PC-9 (cell line): Measurements from ENCODE around the gene ZNF19. TPM values are rescaled to one million over a fixed set of nuclear protein-coding genes. Genes with fewer than 3 reads are reported as not detected.

Experiments used
- BruUV-seq: library from RNA; stranded (reverse); fragments of 400-500 nt; replicated peaks from 2 replicates; lab custom pipeline; 2021; lab: Mats Ljungman, UMichigan
- CTCF ChIA-PET: fragments of 300-600 bp; sonication (Branson Sonifier 250); formaldehyde crosslinking; loops from one replicate; lab custom pipeline; 2022; ENCODE audit warnings: antibody characterized with exemption; lab: Charles Lee
- POLR2A ChIA-PET: fragments of 300-600 bp; sonication (Branson Sonifier 250); formaldehyde crosslinking; loops from one replicate; lab custom pipeline; 2022; ENCODE audit warnings: antibody characterized with exemption; ENCODE audit not compliant: unreplicated experiment; lab: Charles Lee
- DNase-seq, 2 experiments: peaks; one replicate each; pipeline versions ENCODE4 v3.0.0 to v3.0.0-alpha.2; 2015 to 2022; ENCODE audit warnings: mixed read lengths in 1 of 2
- H2AFZ ChIP-seq: fragments of 200-600 bp; sonication (generic); 2 replicates; pipeline ENCODE4 v1.8.1; 2017; ENCODE audit warnings: antibody characterized with exemption
- H3F3A ChIP-seq: fragments of 200-600 bp; sonication (generic); 2 replicates; pipeline ENCODE4 v1.8.1; 2017; ENCODE audit warnings: antibody characterized with exemption, mild to moderate bottlenecking, low read depth; ENCODE audit not compliant: insufficient read depth
- H3K27ac ChIP-seq: fragments of 200-600 bp; sonication (generic); 2 replicates; pipeline ENCODE4 v1.6.1; 2016; ENCODE audit warnings: mixed run types
- H3K27me3 ChIP-seq: fragments of 200-600 bp; sonication (generic); 2 replicates; pipeline ENCODE4 v1.6.1; 2016; ENCODE audit warnings: low read depth, mixed run types; ENCODE audit not compliant: insufficient read depth
- H3K36me3 ChIP-seq: fragments of 200-600 bp; sonication (generic); 2 replicates; pipeline ENCODE4 v1.6.1; 2016; ENCODE audit warnings: low read depth, mixed run types
- H3K4me1 ChIP-seq: fragments of 200-600 bp; sonication (generic); replicated peaks from 2 replicates; pipeline ENCODE4 v1.6.1; 2016; ENCODE audit warnings: mixed run types; ENCODE audit not compliant: insufficient read depth
- H3K4me2 ChIP-seq: fragments of 200-600 bp; sonication (generic); 2 replicates; pipeline ENCODE4 v1.6.1; 2017; ENCODE audit warnings: mixed run types
- H3K4me3 ChIP-seq: fragments of 200-600 bp; sonication (generic); 2 replicates; pipeline ENCODE4 v1.6.1; 2016; ENCODE audit warnings: mixed run types
- H3K79me2 ChIP-seq: fragments of 200-600 bp; sonication (generic); 2 replicates; pipeline ENCODE4 v1.6.1; 2017; ENCODE audit warnings: low read depth, mixed run types
- H3K9me2 ChIP-seq: fragments of 200-600 bp; sonication (generic); 2 replicates; pipeline ENCODE4 v1.8.1; 2017; ENCODE audit warnings: mild to moderate bottlenecking; ENCODE audit not compliant: insufficient read depth
- H3K9me3 ChIP-seq: fragments of 200-600 bp; sonication (generic); 2 replicates; pipeline ENCODE4 v1.8.1; 2016; ENCODE audit warnings: low read depth; ENCODE audit not compliant: insufficient read depth
- H4K20me1 ChIP-seq: fragments of 200-600 bp; sonication (generic); 2 replicates; pipeline ENCODE4 v1.8.1; 2017; ENCODE audit not compliant: insufficient read depth
- EZH2 ChIP-seq: fragments of 200-600 bp; sonication (generic); IDR thresholded peaks from 2 replicates; pipeline ENCODE4 v1.8.0; 2017; ENCODE audit warnings: antibody characterized with exemption, low read depth
- intact Hi-C: fragments of 100-400 bp; cut with micrococcal nuclease; formaldehyde crosslinking; loops from one replicate; pipeline ENCODE4 v1.10.0; 2022; ENCODE audit not compliant: unreplicated experiment
- total RNA-seq: library from RNA; stranded (reverse); gene quantifications from 2 replicates; pipeline ENCODE4 v1.2.3, GENCODE V29; 2021
- TF ChIP-seq, protein P1 (sequence below): fragments of 200-600 bp; sonication (generic); conservative IDR thresholded peaks from 2 replicates; pipeline ENCODE4 v1.6.1; 2017; ENCODE audit warnings: mixed run types, antibody characterized with exemption, mild to moderate bottlenecking, moderate library complexity

ZNF19 gene
- total RNA-seq, 1 experiment from 2014 or later: 6.8 TPM

- Histone ChIP-seq H3K4me3 (no peak overlapping the region), H3K9me2 (no peaks in the 10 kb centered on the region), H3K9me3 (no peaks in the 10 kb centered on the region), H3F3A (no peaks in the 10 kb centered on the region), H3K79me2 (peaks cover 18% of the 10 kb centered on the region), H4K20me1 (no peaks in the 10 kb centered on the region), H3K4me2 (no peak overlapping the region), H3K4me1 (peaks cover 16% of the 10 kb centered on the region), H3K36me3 (no peaks in the 10 kb centered on the region), H3K27ac (no peak overlapping the region), H2AFZ (no peak overlapping the region), H3K27me3 (no peaks in the 10 kb centered on the region)
- POLR2A ChIA-PET: no interaction called here
- no peak for DNase-seq
- CTCF ChIA-PET: no interaction called here
- intact Hi-C loops: no loop called here
- BruUV-seq: no TSS peak
- no peak for TF ChIP-seq EZH2
- TF ChIP-seq, protein P1, sequence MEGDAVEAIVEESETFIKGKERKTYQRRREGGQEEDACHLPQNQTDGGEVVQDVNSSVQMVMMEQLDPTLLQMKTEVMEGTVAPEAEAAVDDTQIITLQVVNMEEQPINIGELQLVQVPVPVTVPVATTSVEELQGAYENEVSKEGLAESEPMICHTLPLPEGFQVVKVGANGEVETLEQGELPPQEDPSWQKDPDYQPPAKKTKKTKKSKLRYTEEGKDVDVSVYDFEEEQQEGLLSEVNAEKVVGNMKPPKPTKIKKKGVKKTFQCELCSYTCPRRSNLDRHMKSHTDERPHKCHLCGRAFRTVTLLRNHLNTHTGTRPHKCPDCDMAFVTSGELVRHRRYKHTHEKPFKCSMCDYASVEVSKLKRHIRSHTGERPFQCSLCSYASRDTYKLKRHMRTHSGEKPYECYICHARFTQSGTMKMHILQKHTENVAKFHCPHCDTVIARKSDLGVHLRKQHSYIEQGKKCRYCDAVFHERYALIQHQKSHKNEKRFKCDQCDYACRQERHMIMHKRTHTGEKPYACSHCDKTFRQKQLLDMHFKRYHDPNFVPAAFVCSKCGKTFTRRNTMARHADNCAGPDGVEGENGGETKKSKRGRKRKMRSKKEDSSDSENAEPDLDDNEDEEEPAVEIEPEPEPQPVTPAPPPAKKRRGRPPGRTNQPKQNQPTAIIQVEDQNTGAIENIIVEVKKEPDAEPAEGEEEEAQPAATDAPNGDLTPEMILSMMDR: no peak
Observed at GRCh38 chr16:71459510-71459909, 29.6 kb downstream of the ZNF19 start.

GRCh38 chr16:71456801-71457200 lies 32.3 kb downstream of the ZNF19 start:
- H3K79me2 ChIP-seq: peaks cover 16% of the 10 kb centered on the region
- H2AFZ ChIP-seq: no peak overlapping the region
- TF ChIP-seq, protein P1: no peak
- TF ChIP-seq EZH2: no peak
- no peak overlapping the region for H3K27ac ChIP-seq
- peaks cover 15% of the 10 kb centered on the region; the same call in 1 of the 2 replicates for H3K36me3 ChIP-seq
- no TSS peak for BruUV-seq
- intact Hi-C loops: no loop called here
- CTCF ChIA-PET: no interaction called here
- H3K4me1 ChIP-seq: peaks cover 11% of the 10 kb centered on the region
- POLR2A ChIA-PET: no interaction called here
- no peaks in the 10 kb centered on the region for H3K27me3 ChIP-seq
- no peaks in the 10 kb centered on the region for H4K20me1 ChIP-seq
- 0 out of 2 replicates have a peak, but pooled peaks cover 6% of the 10 kb centered on the region for H3K9me3 ChIP-seq
- no peaks in the 10 kb centered on the region for H3K9me2 ChIP-seq
- no peak for DNase-seq
- H3K4me2 ChIP-seq: no peak overlapping the region
- H3K4me3 ChIP-seq: no peak overlapping the region
- H3F3A ChIP-seq: no peaks in the 10 kb centered on the region

GRCh38 chr16:71453036-71453435 lies 36.1 kb downstream of the ZNF19 start:
- Histone ChIP-seq H3K4me2 (no peak overlapping the region), H3K4me3 (no peak overlapping the region), H3F3A (no peaks in the 10 kb centered on the region; the same call in 1 of the 2 replicates), H3K36me3 (peaks cover 50% of the 10 kb centered on the region), H2AFZ (no peak overlapping the region), H3K9me3 (peaks cover 30% of the 10 kb centered on the region), H3K4me1 (no peaks in the 10 kb centered on the region), H3K9me2 (no peaks in the 10 kb centered on the region), H3K79me2 (no peaks in the 10 kb centered on the region), H3K27ac (no peak overlapping the region), H4K20me1 (no peaks in the 10 kb centered on the region), H3K27me3 (no peaks in the 10 kb centered on the region)
- intact Hi-C loops: no loop called here
- no peak for DNase-seq
- ChIA-PET POLR2A (no interaction called here), CTCF (no interaction called here)
- TF ChIP-seq EZH2: no peak
- TF ChIP-seq, protein P1: no peak
- BruUV-seq: no TSS peak
